GM21390 (cell line): ENCODE data around the gene SIRT3.

ENCODE experiments used
- ATAC-seq: cut with Tn5 transposase; IDR thresholded peaks from one replicate; pipeline ENCODE4 v1.9.1; 2021; ENCODE audit not compliant: unreplicated experiment

The SIRT3 gene

DNA sequence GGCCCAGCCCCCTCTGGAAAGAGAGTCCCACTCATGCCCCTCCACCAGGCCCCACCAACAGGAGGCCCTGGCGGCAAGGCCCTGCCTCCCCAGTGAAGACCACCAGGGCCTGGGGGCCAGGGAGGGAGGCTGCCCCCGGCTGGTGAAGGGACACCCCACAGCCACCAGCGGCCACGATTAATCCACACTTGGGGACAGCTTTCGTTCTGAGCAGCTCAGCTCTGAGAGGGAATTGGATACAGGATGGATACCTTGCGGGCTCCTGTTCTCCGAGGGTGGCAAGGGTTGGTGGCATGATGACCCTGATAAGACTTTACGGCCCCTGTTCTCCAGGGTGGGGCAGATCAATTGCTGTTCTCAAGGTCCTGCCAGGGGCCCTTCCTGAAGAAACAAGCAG is 35.2 kb upstream of the SIRT3 start:
- no peak for ATAC-seq

DNA sequence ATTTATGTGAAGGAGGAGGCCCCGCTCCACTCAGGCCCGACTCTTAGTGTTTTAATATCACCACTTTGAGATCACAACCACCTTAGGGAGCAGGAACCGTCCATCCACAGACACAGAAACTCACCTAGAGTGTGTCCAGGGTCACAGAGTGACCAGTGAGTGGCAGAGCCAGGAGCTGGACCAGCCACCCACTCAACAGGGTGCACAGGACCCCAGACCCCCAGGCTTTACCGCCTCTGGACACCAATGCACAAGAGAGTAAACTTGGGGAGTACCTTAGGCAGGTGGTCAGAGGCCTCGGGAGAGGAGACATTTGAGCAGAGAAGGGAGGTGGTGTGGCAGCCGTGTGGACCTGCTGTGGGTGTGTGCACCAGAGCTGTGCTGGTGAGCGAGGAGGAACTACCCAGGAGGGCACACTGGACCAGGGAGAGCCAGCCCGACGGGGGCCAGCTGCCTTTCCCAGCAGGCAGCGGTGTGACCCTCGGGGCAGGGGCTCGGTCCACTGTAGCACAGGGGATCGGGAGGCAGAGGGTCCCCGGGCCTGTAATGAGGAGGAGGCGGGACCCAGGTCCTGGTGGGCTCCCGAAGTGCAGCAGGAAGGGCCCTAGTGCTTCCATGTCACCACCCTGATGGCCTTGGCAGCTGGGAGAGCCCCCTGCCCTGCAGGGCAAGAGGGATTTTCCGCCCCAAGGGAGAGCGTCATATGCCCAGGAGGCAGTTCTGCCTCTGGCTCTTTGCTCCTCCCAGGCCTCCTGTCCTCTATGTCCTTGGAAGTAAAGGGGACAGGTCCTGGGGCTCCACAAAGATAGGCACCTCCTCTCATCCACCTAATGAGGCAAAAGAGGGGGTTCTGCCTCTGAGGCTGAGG is 34.5 kb upstream of the SIRT3 start:
- no peak for ATAC-seq

DNA sequence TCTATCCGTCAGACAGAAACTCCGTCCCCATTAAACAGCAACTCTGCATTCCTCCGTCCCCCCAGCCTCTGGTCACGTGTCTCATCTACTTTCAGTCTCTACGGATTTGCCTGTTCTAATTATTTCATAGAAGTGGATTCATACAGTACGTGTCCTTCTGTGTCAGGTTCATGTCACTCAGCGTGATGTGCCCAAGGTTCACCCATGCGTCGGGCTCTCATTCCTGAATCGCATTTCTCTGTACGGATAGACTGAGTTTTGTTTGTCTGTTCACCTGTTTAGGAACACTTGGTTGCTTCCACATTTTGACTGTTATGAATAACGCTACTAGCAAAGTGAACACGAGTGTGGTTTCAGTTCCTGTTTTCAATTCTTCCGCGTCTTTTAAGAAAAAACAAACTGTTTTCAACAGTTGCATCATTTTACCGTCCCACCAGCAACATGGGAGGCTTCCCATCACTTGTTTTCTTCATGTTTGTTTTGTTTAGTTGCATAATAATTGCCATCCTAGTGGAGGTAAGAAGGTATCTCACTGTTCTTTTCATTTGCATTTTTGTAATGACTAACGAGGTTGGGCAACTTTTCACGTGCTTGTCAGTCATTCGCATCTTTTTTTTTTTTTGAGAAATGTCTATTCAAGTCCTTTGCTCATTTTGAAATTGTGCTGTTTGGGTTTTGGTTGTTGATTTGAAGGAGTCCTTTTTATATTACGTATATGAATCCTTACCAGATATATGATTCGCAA is 33.2 kb upstream of the SIRT3 start:
- ATAC-seq, result peak; percentile 73

DNA sequence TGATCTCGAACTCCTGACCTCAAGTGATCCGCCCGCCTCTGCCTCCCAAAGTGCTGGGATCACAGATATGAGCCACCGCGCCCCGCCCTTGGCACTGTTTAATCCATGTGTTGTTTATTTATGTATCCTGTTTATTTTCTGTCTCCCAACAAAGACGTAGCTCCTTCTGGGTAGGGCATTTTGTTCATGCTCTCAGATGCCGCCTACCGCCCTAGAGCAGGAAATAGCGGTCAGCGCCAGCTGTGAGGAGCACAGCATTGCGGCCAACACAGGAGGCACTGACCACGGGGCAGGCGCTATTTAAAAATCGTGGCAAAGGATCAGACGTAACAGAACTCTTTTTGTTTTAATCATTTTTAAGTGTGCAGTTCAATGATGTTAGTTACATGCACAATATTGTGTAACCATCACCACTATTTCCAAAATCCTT is 32.6 kb upstream of the SIRT3 start:
- peak; percentile 30 for ATAC-seq

DNA sequence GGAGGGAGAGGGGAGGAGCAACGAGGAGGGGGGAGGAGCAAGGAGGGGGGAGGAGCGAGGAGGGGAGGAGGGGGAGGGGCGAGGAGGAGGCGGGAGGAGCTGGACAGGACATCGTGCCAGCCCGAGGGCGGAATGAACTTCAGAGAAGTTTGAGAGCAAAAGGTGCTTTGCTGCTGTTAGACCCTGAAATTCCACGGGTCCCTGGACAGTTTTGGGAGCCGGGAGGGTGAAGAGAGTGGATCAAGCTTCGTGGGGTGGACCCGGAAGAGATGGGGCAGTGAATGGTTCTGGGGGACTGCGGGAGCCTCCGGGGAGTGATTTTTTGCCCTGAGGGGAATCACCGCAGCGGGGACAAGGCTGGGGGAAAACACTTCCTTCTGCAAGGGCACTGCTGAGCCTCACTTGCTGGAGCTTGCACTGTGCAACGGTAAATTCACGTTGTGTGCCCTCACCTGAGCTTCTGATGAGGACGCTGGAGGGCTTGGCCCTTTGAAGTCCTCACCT is 31.4 kb upstream of the SIRT3 start:
- ATAC-seq, result no peak

GRCh38 chr11:266676-267439 is 30.7 kb upstream of the SIRT3 start:
- ATAC-seq, result no peak

DNA sequence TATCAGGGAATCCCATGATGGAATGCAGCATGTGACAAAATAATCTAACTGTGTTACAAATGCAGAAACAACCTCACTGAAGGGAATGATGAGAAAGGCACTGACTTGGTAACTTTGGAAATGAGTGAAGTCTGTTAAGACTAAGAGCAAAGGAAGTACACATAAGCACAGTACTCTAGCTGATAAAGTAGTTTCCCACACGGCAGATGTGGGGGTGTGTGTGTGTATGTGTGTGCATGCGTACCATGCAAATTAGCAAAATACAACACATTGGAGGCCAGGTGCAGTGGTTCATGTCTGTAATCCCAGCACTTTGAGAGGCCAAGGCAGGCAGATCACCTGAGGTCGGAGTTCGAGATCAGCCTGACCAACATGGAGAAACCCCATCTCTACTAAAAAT is 25.5 kb upstream of the SIRT3 start:
- no peak for ATAC-seq

DNA sequence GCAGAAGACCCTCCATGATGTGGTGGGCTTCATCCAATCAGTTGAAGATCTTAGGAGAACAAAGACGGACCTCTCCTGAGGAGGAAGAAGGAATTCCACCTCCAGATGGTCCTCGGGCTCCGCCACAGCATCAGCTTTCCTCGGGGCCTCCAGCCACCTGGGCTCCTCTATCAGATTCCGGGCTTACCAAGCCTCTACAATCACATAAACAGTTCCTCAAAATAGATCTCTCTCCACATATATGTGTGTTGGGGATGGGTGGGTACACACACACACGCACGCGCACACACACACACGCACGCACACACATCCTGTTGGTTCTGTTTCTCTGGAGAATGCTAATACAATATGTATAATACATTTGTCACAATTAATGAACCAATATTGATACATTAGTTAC is 23.3 kb upstream of the SIRT3 start:
- ATAC-seq, result no peak

- ATAC-seq, result no peak
Observed at GRCh38 chr11:257766-258493, 21.8 kb upstream of the SIRT3 start.

GRCh38 chr11:256952-257737 is 21.0 kb upstream of the SIRT3 start:
- ATAC-seq, result no peak

DNA sequence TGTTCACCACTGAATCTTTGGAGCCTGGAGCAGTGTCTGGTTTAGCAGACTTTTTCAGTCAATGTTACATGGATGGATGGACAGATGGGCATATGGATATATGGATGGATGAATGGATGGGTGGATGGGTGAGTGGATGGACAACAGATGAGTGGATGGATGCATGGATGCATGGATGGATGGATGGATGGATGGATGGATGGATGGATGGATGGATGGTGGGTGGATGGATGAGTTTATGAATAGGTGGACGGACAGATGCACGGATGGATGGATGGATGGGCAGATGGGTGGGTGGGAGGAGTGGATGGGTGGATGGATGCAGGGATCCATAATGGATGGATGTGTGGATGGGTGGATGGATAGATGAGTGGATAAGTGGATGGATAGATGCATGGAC is 19.7 kb upstream of the SIRT3 start:
- no peak for ATAC-seq

- no peak for ATAC-seq
Observed at GRCh38 chr11:255176-255575, 19.0 kb upstream of the SIRT3 start.

DNA sequence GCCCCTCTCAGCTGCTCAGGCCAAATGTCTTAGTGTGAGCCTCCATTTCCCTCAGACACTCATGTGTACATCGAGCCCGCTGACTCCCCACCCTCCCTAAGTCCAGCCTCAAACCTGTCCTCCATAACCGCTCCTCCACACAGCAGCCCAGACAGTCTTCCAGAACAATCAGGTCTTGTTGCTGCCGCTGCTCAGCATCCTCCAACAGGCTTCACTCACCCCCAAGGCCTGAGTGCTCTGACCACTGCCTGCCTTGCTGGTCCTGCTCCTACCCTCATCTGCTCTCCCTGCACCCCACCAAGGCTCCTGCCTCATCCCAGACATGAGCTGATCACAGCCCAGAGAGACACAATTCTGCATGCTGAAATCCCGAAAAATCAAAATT is 17.7 kb upstream of the SIRT3 start:
- no peak for ATAC-seq

DNA sequence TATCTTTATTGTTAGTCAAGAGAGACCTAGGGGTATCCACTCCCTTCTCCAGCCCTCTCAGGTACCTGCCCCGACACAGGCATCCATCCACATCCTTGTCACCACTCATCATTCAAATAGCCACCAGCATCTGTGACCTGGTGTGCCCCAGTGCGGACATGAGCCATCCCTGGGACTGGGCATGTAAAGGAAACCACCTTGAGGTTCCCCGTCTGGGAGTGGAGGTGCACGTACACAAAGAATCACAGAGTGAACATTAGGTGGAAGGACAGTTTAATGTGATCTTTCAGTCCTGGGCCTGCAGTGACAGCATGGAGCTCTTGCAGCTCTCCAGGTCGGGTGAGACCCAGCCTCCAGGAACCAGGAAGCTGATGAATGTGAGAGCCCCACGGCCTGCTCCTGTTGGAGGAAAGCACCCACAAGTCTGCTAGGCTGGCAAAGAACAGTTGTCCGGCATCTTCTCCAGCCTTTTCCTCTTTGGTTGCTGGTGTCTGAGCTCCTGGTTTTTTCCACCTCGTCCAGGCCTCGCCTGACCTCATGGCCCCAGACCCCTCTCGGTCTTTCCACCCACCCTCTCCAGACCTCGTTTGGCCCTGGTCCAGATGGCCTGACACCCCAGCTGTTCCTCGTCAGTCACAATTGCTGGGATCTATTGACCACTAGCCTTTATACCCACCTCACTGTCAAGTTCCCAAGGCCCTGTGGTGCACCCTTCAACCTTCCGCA is 17.2 kb upstream of the SIRT3 start:
- ATAC-seq, result no peak

DNA sequence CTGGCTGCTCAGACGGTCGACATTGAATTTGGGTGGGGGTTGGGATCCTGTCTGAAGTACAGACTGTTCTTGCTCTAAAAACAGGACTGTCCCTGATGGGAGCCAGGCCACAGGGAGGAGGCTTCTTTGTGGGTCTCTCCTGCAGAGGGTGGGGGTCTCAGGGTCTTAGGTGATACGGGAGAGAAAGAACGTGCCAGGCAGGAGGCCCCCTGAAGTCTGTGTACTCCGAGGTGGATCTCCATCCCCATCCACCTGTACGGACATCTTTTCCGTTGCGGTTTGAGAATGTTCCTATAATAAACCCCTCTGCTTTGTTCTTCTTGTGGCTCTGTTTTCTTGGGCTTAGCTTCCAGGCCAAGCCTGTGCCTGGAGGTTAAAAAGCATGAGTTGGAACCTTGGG is 16.5 kb upstream of the SIRT3 start:
- ATAC-seq, result no peak

- ATAC-seq, result no peak
Observed at GRCh38 chr11:251550-251949, 15.4 kb upstream of the SIRT3 start.

GRCh38 chr11:250740-251299 is 14.7 kb upstream of the SIRT3 start:
- ATAC-seq, result no peak

GRCh38 chr11:250274-250673 is 14.1 kb upstream of the SIRT3 start:
- ATAC-seq, result no peak

DNA sequence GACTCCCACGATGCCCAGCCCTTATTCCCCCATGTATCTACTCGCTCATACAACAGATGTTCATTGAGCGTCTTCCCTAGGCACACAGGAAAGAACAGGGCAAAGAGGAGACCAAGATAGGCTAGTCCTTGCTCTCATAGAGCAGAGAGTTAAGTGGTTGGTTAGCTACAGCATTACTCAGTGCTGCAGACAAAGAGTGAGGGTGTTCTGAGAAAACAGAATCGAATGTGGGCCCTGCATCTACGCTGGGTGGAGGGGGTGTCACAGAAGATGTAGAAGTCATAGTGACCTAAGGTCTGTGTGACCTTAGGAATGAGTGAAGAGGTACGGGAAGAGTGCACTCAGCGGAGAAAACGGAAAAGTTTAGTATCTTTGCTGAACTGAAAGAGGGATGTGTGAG is 12.9 kb upstream of the SIRT3 start:
- no peak for ATAC-seq
